22Rv1 (cell line): ENCODE results near the gene THEM4.

Source experiments
- CTCF ChIP-seq: fragments of 450-650 bp; IDR thresholded peaks from 2 replicates; pipeline ENCODE4 v1.5.1; 2017; ENCODE audit warnings: mild to moderate bottlenecking
- ZFX ChIP-seq: fragments of 450-650 bp; IDR thresholded peaks from 2 replicates; pipeline ENCODE4 v1.6.1; 2017; ENCODE audit warnings: antibody characterized with exemption, borderline replicate concordance

GRCh38 chr1:151882466-151882865 is 26.8 kb downstream of the THEM4 start:
- TF ChIP-seq CTCF (no peak), ZFX (no peak)
